HG03520 (cell line): Measurements from ENCODE around the gene HTD2.
A peak's percentile ranks its signal among the peaks of the same experiment; 100 is the strongest.
"Not testable (repeated sequence)": the region's sequence is repeated elsewhere in the genome, so short reads cannot be mapped to it uniquely, and the experiment has no call there.

ENCODE experiments used
- ATAC-seq: cut with Tn5 transposase; IDR thresholded peaks from one replicate; pipeline ENCODE4 v1.9.1; 2021; ENCODE audit warnings: mild to moderate bottlenecking, moderate library complexity; ENCODE audit not compliant: unreplicated experiment

The HTD2 gene

GRCh38 chr3:58305882-58306711 is at the start of gene HTD2, which contains the start of gene RPP14:
Gene HTD2, plus strand, starts transcription at chr3:58306520. Its CDS starts 11,094 bp downstream, at chr3:58317614.
Gene RPP14, plus strand, starts transcription at chr3:58306245. Its CDS starts 4,085 bp downstream, at chr3:58310330.
- peak; percentile 82 for ATAC-seq

GRCh38 chr3:58258392-58259055 is 47.8 kb upstream of the HTD2 start:
- no peak for ATAC-seq

GRCh38 chr3:58260261-58260731 is 46.0 kb upstream of the HTD2 start:
- no peak for ATAC-seq

GRCh38 chr3:58260733-58261132 is 45.6 kb upstream of the HTD2 start:
- no peak for ATAC-seq

- no peak for ATAC-seq
Observed at GRCh38 chr3:58261954-58262666, 44.2 kb upstream of the HTD2 start.

GRCh38 chr3:58266577-58266976 is 39.7 kb upstream of the HTD2 start:
- ATAC-seq = no peak

GRCh38 chr3:58267543-58267942 is 38.8 kb upstream of the HTD2 start:
- not testable (repeated sequence) for ATAC-seq

GRCh38 chr3:58269356-58269755 is 37.0 kb upstream of the HTD2 start:
- no peak for ATAC-seq

GRCh38 chr3:58270485-58270884 is 35.8 kb upstream of the HTD2 start:
- no peak for ATAC-seq

GRCh38 chr3:58271901-58272501 is 34.3 kb upstream of the HTD2 start:
- no peak for ATAC-seq

GRCh38 chr3:58272891-58273290 is 33.4 kb upstream of the HTD2 start:
- no peak for ATAC-seq

GRCh38 chr3:58273362-58273761 is 33.0 kb upstream of the HTD2 start:
- ATAC-seq = not testable (repeated sequence)

- no peak for ATAC-seq
Observed at GRCh38 chr3:58274027-58274614, 32.2 kb upstream of the HTD2 start.

GRCh38 chr3:58281069-58281468 is 25.3 kb upstream of the HTD2 start:
- no peak for ATAC-seq

GRCh38 chr3:58285334-58285733 is 21.0 kb upstream of the HTD2 start:
- ATAC-seq = no peak

- ATAC-seq = no peak
Observed at GRCh38 chr3:58287354-58287753, 19.0 kb upstream of the HTD2 start.

- ATAC-seq = no peak
Observed at GRCh38 chr3:58288011-58288728, 18.1 kb upstream of the HTD2 start.

- not testable (repeated sequence) for ATAC-seq
Observed at GRCh38 chr3:58288964-58289613, 17.2 kb upstream of the HTD2 start.

GRCh38 chr3:58290446-58290845 is 15.9 kb upstream of the HTD2 start:
- ATAC-seq = not testable (repeated sequence)
